ENCODE results near the gene KNSTRN.

- TF ChIP-seq EZH2 (IDR thresholded peaks at IDR 0.05) (no peak), POLR2AphosphoS5 (IDR thresholded peaks at IDR 0.05; ENCODE audit: borderline replicate concordance, low read depth, low read length) (no peak), FOXP2 (optimal IDR thresholded peaks at IDR 0.05; ENCODE audit: control extremely low read depth, extremely low read length, insufficient read depth) (no peak)
Measured at GRCh38 chr15:40343512-40343911, 39.0 kb upstream of the KNSTRN start.

All from SK-N-MC (cell line).